ENCODE data around the gene FKBP4. TPM values are rescaled to one million over a fixed set of nuclear protein-coding genes. Genes with fewer than 3 reads are reported as not detected.

FKBP4 gene, protein sequence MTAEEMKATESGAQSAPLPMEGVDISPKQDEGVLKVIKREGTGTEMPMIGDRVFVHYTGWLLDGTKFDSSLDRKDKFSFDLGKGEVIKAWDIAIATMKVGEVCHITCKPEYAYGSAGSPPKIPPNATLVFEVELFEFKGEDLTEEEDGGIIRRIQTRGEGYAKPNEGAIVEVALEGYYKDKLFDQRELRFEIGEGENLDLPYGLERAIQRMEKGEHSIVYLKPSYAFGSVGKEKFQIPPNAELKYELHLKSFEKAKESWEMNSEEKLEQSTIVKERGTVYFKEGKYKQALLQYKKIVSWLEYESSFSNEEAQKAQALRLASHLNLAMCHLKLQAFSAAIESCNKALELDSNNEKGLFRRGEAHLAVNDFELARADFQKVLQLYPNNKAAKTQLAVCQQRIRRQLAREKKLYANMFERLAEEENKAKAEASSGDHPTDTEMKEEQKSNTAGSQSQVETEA
- 76.7 and 98.3 TPM in 2 replicates for total RNA-seq (2014; rRNA removed; shearing (Covaris generic); ENCODE audit: low replicate concordance)

DNA sequence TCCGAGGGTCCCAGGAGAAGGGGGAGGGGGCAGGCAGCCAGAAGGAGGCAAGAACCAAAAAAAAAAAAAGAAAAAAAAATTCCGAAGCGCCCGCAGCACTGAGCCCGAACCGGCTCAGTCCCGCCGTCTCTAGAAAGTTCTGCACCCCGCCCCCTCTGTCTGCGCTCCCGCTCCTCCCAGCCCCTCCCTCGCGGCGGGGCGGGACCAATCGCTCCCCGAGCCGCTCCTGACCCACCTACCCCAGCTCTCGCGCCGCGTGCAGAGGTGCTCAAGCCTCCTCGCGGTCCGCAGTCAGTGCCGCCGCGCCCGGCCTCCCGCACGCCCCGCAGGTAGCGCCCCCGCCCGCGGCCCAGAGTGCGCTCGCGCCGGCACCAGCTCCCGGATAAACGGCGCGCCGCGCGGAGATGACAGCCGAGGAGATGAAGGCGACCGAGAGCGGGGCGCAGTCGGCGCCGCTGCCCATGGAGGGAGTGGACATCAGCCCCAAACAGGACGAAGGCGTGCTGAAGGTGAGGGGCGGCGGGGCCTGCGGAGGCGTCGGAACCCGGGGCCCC, at the start of gene FKBP4:
Gene FKBP4 (plus strand): TSS at position 235 of the 554 bp plus-strand sequence. CDS start 170 bp downstream, at position 405.
- H3K9me3 ChIP-seq (ENCODE audit: low read length): no peaks in the 10 kb centered on the region
- H3K4me1 ChIP-seq (ENCODE audit: low read length): peaks cover 20% of the 10 kb centered on the region
- H3K9ac ChIP-seq (ENCODE audit: low read length): peak within 1 kb of the TSS; percentile 84
- no peaks in the 10 kb centered on the region for H3K27me3 ChIP-seq (ENCODE audit: low read length)
- H3K79me2 ChIP-seq (ENCODE audit: low read length): peaks cover 44% of the 10 kb centered on the region
- H3K4me2 ChIP-seq (ENCODE audit: low read depth, low read length, poor library complexity, severe bottlenecking): peak within 1 kb of the TSS; percentile 90
- no peak within 1 kb of the TSS for H2AFZ ChIP-seq (ENCODE audit: low read length)
- H3K36me3 ChIP-seq (ENCODE audit: insufficient read depth, low read length): peaks cover 37% of the 10 kb centered on the region
- H3K4me3 ChIP-seq (ENCODE audit: low read length): peak within 1 kb of the TSS; percentile 92
- H3K27ac ChIP-seq (ENCODE audit: low read length): peak within 1 kb of the TSS; percentile 46; the same call in 1 of the 2 replicates
- DNase-seq: peak; percentile 96
- peaks cover 34% of the 10 kb centered on the region for H4K20me1 ChIP-seq (ENCODE audit: insufficient read depth, low read depth, low read length)
- H3K9me2 ChIP-seq (replicated peaks; ENCODE audit: insufficient read depth, low read length): no peaks in the 10 kb centered on the region

DNA sequence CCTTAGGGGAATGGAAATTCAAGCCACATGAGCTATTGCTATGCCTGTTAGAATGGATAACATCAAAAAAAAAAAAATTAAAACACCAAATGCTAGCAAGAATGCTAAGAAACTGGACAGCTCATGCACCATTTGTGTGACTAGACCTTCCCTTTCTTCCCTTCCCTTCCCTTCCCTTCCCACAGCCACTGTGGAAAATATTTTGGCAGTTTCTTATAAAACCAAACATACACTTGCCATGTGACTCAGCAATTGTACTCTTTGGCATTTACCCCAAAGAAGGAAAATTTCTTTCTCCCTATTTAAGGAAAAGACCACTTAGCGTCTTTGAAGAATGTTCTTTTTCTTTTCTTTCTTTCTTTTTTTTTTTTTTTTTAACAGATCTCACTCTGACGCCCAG, 49.1 kb upstream of the FKBP4 start:
- no peak overlapping the region for H2AFZ ChIP-seq (ENCODE audit: low read length)
- H3K36me3 ChIP-seq (ENCODE audit: insufficient read depth, low read length): no peaks in the 10 kb centered on the region
- no peaks in the 10 kb centered on the region for H3K27me3 ChIP-seq (ENCODE audit: low read length)
- no peak overlapping the region for H3K4me3 ChIP-seq (ENCODE audit: low read length)
- H3K9me2 ChIP-seq (replicated peaks; ENCODE audit: insufficient read depth, low read length): no peaks in the 10 kb centered on the region
- H4K20me1 ChIP-seq (ENCODE audit: insufficient read depth, low read depth, low read length): no peaks in the 10 kb centered on the region
- no peak for DNase-seq
- no peak overlapping the region for H3K4me2 ChIP-seq (ENCODE audit: low read depth, low read length, poor library complexity, severe bottlenecking)
- no peak overlapping the region for H3K9ac ChIP-seq (ENCODE audit: low read length)
- no peaks in the 10 kb centered on the region for H3K9me3 ChIP-seq (ENCODE audit: low read length)
- no peaks in the 10 kb centered on the region for H3K79me2 ChIP-seq (ENCODE audit: low read length)
- peaks cover 8% of the 10 kb centered on the region for H3K4me1 ChIP-seq (ENCODE audit: low read length)
- H3K27ac ChIP-seq (ENCODE audit: low read length): no peak overlapping the region

DNA sequence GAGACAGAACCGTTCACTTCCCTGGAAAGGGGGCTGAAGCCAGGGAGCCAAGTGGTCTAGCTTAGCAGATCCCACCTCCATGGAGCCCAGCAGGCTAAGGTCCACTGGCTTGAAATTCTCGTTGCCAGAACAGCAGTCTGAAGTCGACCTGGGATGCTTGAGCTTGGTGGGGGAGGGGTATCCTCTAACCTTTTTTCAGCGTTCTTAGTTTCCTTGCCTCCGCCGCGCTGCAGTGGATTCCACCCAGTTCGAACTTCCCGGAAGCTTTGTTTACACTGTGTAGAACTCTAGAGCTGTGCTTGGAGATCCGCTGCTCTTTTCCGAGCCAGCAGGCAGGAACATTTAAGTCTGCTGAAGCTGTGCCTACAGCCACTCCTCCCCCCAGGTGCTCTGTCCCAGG, 45.2 kb upstream of the FKBP4 start:
- no peak for DNase-seq
- H3K9me3 ChIP-seq (ENCODE audit: low read length): no peaks in the 10 kb centered on the region
- H4K20me1 ChIP-seq (ENCODE audit: insufficient read depth, low read depth, low read length): no peaks in the 10 kb centered on the region; the same call in 1 of the 2 replicates
- H3K4me2 ChIP-seq (ENCODE audit: low read depth, low read length, poor library complexity, severe bottlenecking): no peak overlapping the region
- H3K27ac ChIP-seq (ENCODE audit: low read length): no peak overlapping the region
- H3K9me2 ChIP-seq (replicated peaks; ENCODE audit: insufficient read depth, low read length): no peaks in the 10 kb centered on the region
- H3K9ac ChIP-seq (ENCODE audit: low read length): no peak overlapping the region
- no peaks in the 10 kb centered on the region for H3K27me3 ChIP-seq (ENCODE audit: low read length)
- no peaks in the 10 kb centered on the region for H3K4me1 ChIP-seq (ENCODE audit: low read length)
- H2AFZ ChIP-seq (ENCODE audit: low read length): no peak overlapping the region
- no peaks in the 10 kb centered on the region for H3K79me2 ChIP-seq (ENCODE audit: low read length)
- no peaks in the 10 kb centered on the region for H3K36me3 ChIP-seq (ENCODE audit: insufficient read depth, low read length)
- H3K4me3 ChIP-seq (ENCODE audit: low read length): no peak overlapping the region

DNA sequence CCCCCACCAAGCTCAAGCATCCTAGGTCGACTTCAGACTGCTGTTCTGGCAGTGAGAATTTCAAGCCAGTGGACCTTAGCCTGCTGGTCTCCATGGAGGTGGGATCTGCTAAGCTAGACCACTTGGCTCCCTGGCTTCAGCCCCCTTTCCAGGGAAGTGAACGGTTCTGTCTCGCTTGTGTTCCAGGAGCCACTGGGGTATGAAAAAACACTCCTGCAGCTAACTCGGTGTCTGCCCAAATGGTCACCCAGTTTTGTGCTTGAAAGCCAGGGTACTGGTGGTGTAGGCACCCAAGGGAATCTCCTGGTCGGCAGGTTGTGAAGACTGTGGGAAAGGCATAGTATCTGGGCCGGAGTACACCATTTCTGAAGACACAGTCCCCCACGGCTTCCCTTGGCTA, 44.6 kb upstream of the FKBP4 start:
- no peaks in the 10 kb centered on the region for H3K4me1 ChIP-seq (ENCODE audit: low read length)
- no peak overlapping the region for H3K4me2 ChIP-seq (ENCODE audit: low read depth, low read length, poor library complexity, severe bottlenecking)
- H3K4me3 ChIP-seq (ENCODE audit: low read length): no peak overlapping the region
- H4K20me1 ChIP-seq (ENCODE audit: insufficient read depth, low read depth, low read length): no peaks in the 10 kb centered on the region; the same call in 1 of the 2 replicates
- H3K9me3 ChIP-seq (ENCODE audit: low read length): no peaks in the 10 kb centered on the region
- no peak overlapping the region for H3K9ac ChIP-seq (ENCODE audit: low read length)
- no peaks in the 10 kb centered on the region for H3K79me2 ChIP-seq (ENCODE audit: low read length)
- H3K27ac ChIP-seq (ENCODE audit: low read length): no peak overlapping the region
- H3K27me3 ChIP-seq (ENCODE audit: low read length): no peaks in the 10 kb centered on the region
- no peak overlapping the region for H2AFZ ChIP-seq (ENCODE audit: low read length)
- H3K36me3 ChIP-seq (ENCODE audit: insufficient read depth, low read length): no peaks in the 10 kb centered on the region
- DNase-seq: no peak
- no peaks in the 10 kb centered on the region for H3K9me2 ChIP-seq (replicated peaks; ENCODE audit: insufficient read depth, low read length)

DNA sequence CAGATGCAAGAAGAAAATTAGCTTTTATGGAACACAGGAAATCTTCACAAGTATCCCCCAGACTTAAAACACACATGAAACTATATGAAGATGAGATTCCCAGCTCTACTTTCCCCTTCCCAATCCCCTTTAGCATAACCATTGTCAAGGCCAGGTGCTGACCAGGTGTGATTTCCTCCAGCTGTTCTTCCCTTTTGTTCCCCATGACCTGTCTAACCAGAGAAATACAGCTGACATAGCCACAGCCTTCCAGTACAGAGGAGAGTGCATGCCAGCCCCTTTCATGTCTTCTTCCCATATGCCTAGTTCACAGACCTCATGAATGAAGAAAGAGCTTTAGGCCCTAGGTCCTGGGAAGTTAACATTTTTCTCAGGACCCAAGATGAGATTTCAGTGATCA, 43.5 kb upstream of the FKBP4 start:
- no peak overlapping the region for H3K4me2 ChIP-seq (ENCODE audit: low read depth, low read length, poor library complexity, severe bottlenecking)
- H3K36me3 ChIP-seq (ENCODE audit: insufficient read depth, low read length): no peaks in the 10 kb centered on the region
- H3K4me3 ChIP-seq (ENCODE audit: low read length): no peak overlapping the region
- H3K9ac ChIP-seq (ENCODE audit: low read length): no peak overlapping the region
- H3K27me3 ChIP-seq (ENCODE audit: low read length): no peaks in the 10 kb centered on the region
- no peaks in the 10 kb centered on the region for H3K79me2 ChIP-seq (ENCODE audit: low read length)
- H3K9me2 ChIP-seq (replicated peaks; ENCODE audit: insufficient read depth, low read length): no peaks in the 10 kb centered on the region
- no peak for DNase-seq
- H2AFZ ChIP-seq (ENCODE audit: low read length): no peak overlapping the region
- H4K20me1 ChIP-seq (ENCODE audit: insufficient read depth, low read depth, low read length): no peaks in the 10 kb centered on the region; the same call in 1 of the 2 replicates
- H3K9me3 ChIP-seq (ENCODE audit: low read length): no peaks in the 10 kb centered on the region
- no peaks in the 10 kb centered on the region for H3K4me1 ChIP-seq (ENCODE audit: low read length)
- no peak overlapping the region for H3K27ac ChIP-seq (ENCODE audit: low read length)

DNA sequence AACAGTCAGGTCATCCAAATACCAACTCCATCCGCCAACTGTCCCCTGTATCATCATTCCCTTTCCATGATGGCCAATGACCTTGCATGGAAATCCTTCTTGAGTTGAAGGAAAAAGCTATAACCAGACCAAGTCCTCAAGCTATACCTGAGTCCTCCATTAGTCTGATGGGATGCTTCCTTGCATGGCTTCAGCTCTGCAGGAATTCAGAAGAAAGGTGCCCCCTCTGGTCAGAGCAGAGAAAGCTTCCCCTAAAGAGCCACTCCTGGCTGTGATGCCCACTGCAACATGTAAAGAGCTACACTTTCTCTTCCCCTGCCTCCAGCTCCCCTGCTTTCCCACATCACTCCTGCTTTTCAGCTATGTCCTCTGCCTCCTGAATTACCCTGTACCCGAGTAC, 43.1 kb upstream of the FKBP4 start:
- H3K9me2 ChIP-seq (replicated peaks; ENCODE audit: insufficient read depth, low read length): no peaks in the 10 kb centered on the region
- H4K20me1 ChIP-seq (ENCODE audit: insufficient read depth, low read depth, low read length): no peaks in the 10 kb centered on the region; the same call in 1 of the 2 replicates
- no peaks in the 10 kb centered on the region for H3K79me2 ChIP-seq (ENCODE audit: low read length)
- H2AFZ ChIP-seq (ENCODE audit: low read length): no peak overlapping the region
- H3K4me3 ChIP-seq (ENCODE audit: low read length): no peak overlapping the region
- peak; percentile 45 for DNase-seq
- H3K36me3 ChIP-seq (ENCODE audit: insufficient read depth, low read length): no peaks in the 10 kb centered on the region
- H3K4me1 ChIP-seq (ENCODE audit: low read length): no peaks in the 10 kb centered on the region
- H3K9ac ChIP-seq (ENCODE audit: low read length): no peak overlapping the region
- H3K27ac ChIP-seq (ENCODE audit: low read length): no peak overlapping the region
- H3K27me3 ChIP-seq (ENCODE audit: low read length): no peaks in the 10 kb centered on the region
- H3K4me2 ChIP-seq (ENCODE audit: low read depth, low read length, poor library complexity, severe bottlenecking): no peak overlapping the region
- H3K9me3 ChIP-seq (ENCODE audit: low read length): no peaks in the 10 kb centered on the region

DNA sequence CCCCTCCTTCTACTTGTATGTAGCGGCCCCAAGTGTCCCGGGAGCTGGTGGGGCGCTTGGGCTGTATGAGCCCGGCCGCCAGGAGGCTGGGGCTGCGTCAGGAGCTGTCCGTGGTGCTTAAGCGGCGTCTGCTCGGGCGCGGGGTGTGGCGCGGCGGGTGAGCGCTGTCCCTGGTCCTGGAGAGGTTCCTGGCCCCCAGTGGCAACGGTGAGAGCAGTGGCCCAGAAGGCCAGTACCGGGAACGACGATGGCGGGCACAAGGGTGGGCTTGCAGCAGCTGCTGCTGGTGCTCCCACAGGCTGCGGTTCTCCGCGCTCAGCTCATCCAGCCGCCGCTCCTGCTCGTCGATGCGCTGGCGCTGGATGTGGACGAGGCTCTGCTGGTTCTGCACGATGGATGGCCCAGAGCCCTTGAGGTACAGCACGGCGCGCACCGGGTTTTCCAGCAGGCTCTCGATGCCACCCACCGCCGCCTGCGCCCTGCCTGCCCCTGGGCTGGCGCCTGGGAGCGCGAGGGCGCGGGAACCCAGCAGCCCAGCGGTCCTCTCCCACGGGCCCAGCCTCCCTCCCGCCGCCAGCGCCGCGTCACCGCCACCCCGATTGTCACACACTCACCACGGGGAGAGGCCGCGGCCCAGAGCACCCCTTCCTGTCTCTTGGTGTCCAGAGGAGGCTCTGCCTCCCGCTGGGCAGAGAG, 41.9 kb upstream of the FKBP4 start:
- no peaks in the 10 kb centered on the region for H3K79me2 ChIP-seq (ENCODE audit: low read length)
- H3K36me3 ChIP-seq (ENCODE audit: insufficient read depth, low read length): no peaks in the 10 kb centered on the region
- no peak overlapping the region for H3K4me2 ChIP-seq (ENCODE audit: low read depth, low read length, poor library complexity, severe bottlenecking)
- DNase-seq: peak; percentile 68
- no peak overlapping the region for H3K9ac ChIP-seq (ENCODE audit: low read length)
- H3K27ac ChIP-seq (ENCODE audit: low read length): no peak overlapping the region
- H4K20me1 ChIP-seq (ENCODE audit: insufficient read depth, low read depth, low read length): no peaks in the 10 kb centered on the region; the same call in 1 of the 2 replicates
- H3K4me3 ChIP-seq (ENCODE audit: low read length): no peak overlapping the region
- no peaks in the 10 kb centered on the region for H3K27me3 ChIP-seq (ENCODE audit: low read length)
- H3K9me3 ChIP-seq (ENCODE audit: low read length): no peaks in the 10 kb centered on the region
- no peak overlapping the region for H2AFZ ChIP-seq (ENCODE audit: low read length)
- no peaks in the 10 kb centered on the region for H3K9me2 ChIP-seq (replicated peaks; ENCODE audit: insufficient read depth, low read length)
- no peaks in the 10 kb centered on the region for H3K4me1 ChIP-seq (ENCODE audit: low read length)

DNA sequence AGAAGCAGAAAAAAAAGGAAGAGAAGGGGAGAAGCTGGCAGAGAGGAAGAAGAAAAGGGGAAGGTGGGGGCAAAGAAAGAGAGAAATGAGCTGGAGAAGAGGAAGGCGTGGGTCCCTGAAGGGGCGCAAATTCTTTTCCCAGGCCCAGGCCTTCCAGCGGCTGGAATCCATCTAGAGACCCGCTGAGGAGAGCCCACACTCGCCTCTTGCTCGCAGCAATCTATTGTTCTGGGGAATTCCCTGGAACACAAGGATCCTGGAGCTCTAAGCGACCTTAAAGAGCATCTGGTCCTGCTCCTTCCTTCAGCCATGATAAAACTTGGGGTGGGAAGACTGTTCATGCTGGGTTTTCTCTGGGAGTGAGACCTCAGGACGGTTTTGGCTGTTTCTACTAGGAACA, 41.2 kb upstream of the FKBP4 start:
- H3K4me1 ChIP-seq (ENCODE audit: low read length): no peaks in the 10 kb centered on the region
- H4K20me1 ChIP-seq (ENCODE audit: insufficient read depth, low read depth, low read length): no peaks in the 10 kb centered on the region; the same call in 1 of the 2 replicates
- H3K9me3 ChIP-seq (ENCODE audit: low read length): no peaks in the 10 kb centered on the region
- H2AFZ ChIP-seq (ENCODE audit: low read length): no peak overlapping the region
- H3K27me3 ChIP-seq (ENCODE audit: low read length): no peaks in the 10 kb centered on the region
- H3K9ac ChIP-seq (ENCODE audit: low read length): no peak overlapping the region
- H3K4me2 ChIP-seq (ENCODE audit: low read depth, low read length, poor library complexity, severe bottlenecking): no peak overlapping the region
- H3K9me2 ChIP-seq (replicated peaks; ENCODE audit: insufficient read depth, low read length): no peaks in the 10 kb centered on the region
- no peak overlapping the region for H3K4me3 ChIP-seq (ENCODE audit: low read length)
- DNase-seq: peak; percentile 26
- H3K36me3 ChIP-seq (ENCODE audit: insufficient read depth, low read length): no peaks in the 10 kb centered on the region
- no peak overlapping the region for H3K27ac ChIP-seq (ENCODE audit: low read length)
- H3K79me2 ChIP-seq (ENCODE audit: low read length): no peaks in the 10 kb centered on the region
